Endothelial cell of umbilical vein (primary cell): ENCODE data around the gene TMC1. TPM values are rescaled to one million over a fixed set of nuclear protein-coding genes. Genes with fewer than 3 reads are reported as not detected.

ENCODE experiments used
- BruUV-seq: library from RNA; stranded (reverse); fragments of 400-500 nt; replicated peaks from 2 replicates; lab custom pipeline; 2021; lab: Mats Ljungman, UMichigan
- CTCF ChIA-PET: fragments of 300-600, 350-600 bp; sonication (Branson Sonifier 250); formaldehyde crosslinking; loops from one replicate; lab custom pipeline; 2021; ENCODE audit warnings: antibody characterized with exemption, inconsistent platforms; lab: Charles Lee
- POLR2A ChIA-PET: fragments of 300-600, 350-600 bp; sonication (Branson Sonifier 250); formaldehyde crosslinking; loops from one replicate; lab custom pipeline; 2021; ENCODE audit warnings: antibody characterized with exemption, inconsistent platforms; lab: Charles Lee
- DNase-seq: peaks from one replicate; pipeline ENCODE4 v3.0.0-alpha.2; 2011; ENCODE audit warnings: low read depth, low spot score
- FAIRE-seq: peaks from 2 replicates; lab custom pipeline; 2011; peaks lifted over from hg19 to GRCh38; lab: Jason Lieb, UNC
- H2AFZ ChIP-seq: 2 replicates; pipeline ENCODE4 v1.6.0; 2012; ENCODE audit warnings: low read depth, low read length, control low read depth, inconsistent platforms
- H3K27ac ChIP-seq: 2 replicates; pipeline ENCODE4 v1.5.1; 2011; ENCODE audit warnings: low read depth, mild to moderate bottlenecking, control low read depth, low read length, moderate library complexity; ENCODE audit not compliant: insufficient read depth
- H3K27me3 ChIP-seq, 2 experiments: 2 replicates each; pipeline versions ENCODE4 v1.6.0 to v1.6.1; 2011; ENCODE audit warnings: low read length in 2 of 2, mixed read lengths in 1 of 2; ENCODE audit not compliant: control insufficient read depth in 2 of 2, insufficient read depth in 2 of 2
- H3K36me3 ChIP-seq, 2 experiments: 2 replicates in 1 of 2; 3 replicates in 1 of 2; pipeline ENCODE4 v1.5.1; 2011; ENCODE audit warnings: low read length in 2 of 2, mild to moderate bottlenecking in 1 of 2, moderate library complexity in 1 of 2; ENCODE audit not compliant: control insufficient read depth in 2 of 2, insufficient read depth in 2 of 2; ENCODE audit errors: extremely low read depth in 1 of 2
- H3K4me1 ChIP-seq: 3 replicates; pipeline ENCODE4 v1.5.1; 2011; ENCODE audit warnings: mild to moderate bottlenecking, low read length; ENCODE audit not compliant: control insufficient read depth, insufficient read depth; ENCODE audit errors: extremely low read depth
- H3K4me2 ChIP-seq: 2 replicates; pipeline ENCODE4 v1.6.1; 2011; ENCODE audit warnings: low read length, control low read depth, mixed read lengths; ENCODE audit not compliant: insufficient read depth
- H3K4me3 ChIP-seq, 3 experiments: fragments of 200-600 bp in 1 of 3; sonication (generic), shearing (Covaris generic) in 1 of 3; replicated peaks in 1 of 3; 2 replicates each; pipeline ENCODE4 v1.5.1; 2011 to 2016; ENCODE audit warnings: control low read depth in 3 of 3, low read length in 3 of 3, mild to moderate bottlenecking in 2 of 3, inconsistent platforms in 1 of 3, low read depth in 1 of 3, moderate library complexity in 1 of 3; ENCODE audit not compliant: insufficient read depth in 1 of 3
- H3K79me2 ChIP-seq: 2 replicates; pipeline ENCODE4 v1.6.0; 2012; ENCODE audit warnings: low read length, inconsistent platforms; ENCODE audit not compliant: control insufficient read depth, insufficient read depth
- H3K9ac ChIP-seq: replicated peaks from 2 replicates; pipeline ENCODE3; 2011; ENCODE audit warnings: low read length, control low read depth; ENCODE audit not compliant: insufficient read depth; ENCODE audit errors: extremely low read depth
- H3K9me1 ChIP-seq: replicated peaks from 3 replicates; pipeline ENCODE4 v1.6.0; 2011; ENCODE audit warnings: mild to moderate bottlenecking, low read length; ENCODE audit not compliant: control insufficient read depth, insufficient read depth; ENCODE audit errors: extremely low read depth
- H3K9me3 ChIP-seq: replicated peaks from 2 replicates; pipeline ENCODE4 v1.5.1; 2012; ENCODE audit warnings: low read length, inconsistent platforms; ENCODE audit not compliant: control insufficient read depth, insufficient read depth
- H4K20me1 ChIP-seq: replicated peaks from 2 replicates; pipeline ENCODE3; 2011; ENCODE audit warnings: mild to moderate bottlenecking, low read length; ENCODE audit not compliant: control insufficient read depth, insufficient read depth; ENCODE audit errors: extremely low read depth
- CTCF ChIP-seq, 2 donors: IDR thresholded peaks; 1 replicate in 1 of 2; 2 replicates in 1 of 2; pipeline ENCODE4 v1.5.1; 2011; ENCODE audit warnings: low read length in 2 of 2, mild to moderate bottlenecking in 2 of 2, moderate library complexity in 2 of 2, control low read depth in 1 of 2, inconsistent platforms in 1 of 2, low read depth in 1 of 2; ENCODE audit not compliant: insufficient read depth in 1 of 2; ENCODE audit errors: extremely low read depth in 1 of 2
- EZH2 ChIP-seq: IDR thresholded peaks from 2 replicates; pipeline ENCODE4 v1.6.1; 2012; ENCODE audit warnings: borderline replicate concordance, low read depth, mild to moderate bottlenecking, moderate library complexity, low read length, inconsistent platforms; ENCODE audit not compliant: severe bottlenecking
- FOS ChIP-seq: IDR thresholded peaks from 2 replicates; pipeline ENCODE4 v1.6.1; 2011; ENCODE audit warnings: mild to moderate bottlenecking, low read length, moderate library complexity, borderline replicate concordance; ENCODE audit not compliant: insufficient read depth
- GATA2 ChIP-seq: IDR thresholded peaks from 2 replicates; pipeline ENCODE4 v1.7.0; 2011; ENCODE audit warnings: low read depth, mild to moderate bottlenecking, moderate library complexity, mixed read lengths, low read length; ENCODE audit not compliant: insufficient read length, insufficient read depth
- JUN ChIP-seq: IDR thresholded peaks from 2 replicates; pipeline ENCODE4 v1.6.1; 2011; ENCODE audit warnings: borderline replicate concordance, low read depth; ENCODE audit not compliant: insufficient read length, insufficient read depth
- MYC ChIP-seq: IDR thresholded peaks from one replicate; pipeline ENCODE4 v1.6.1; 2011; ENCODE audit warnings: mild to moderate bottlenecking, low read depth, low read length
- POLR2A ChIP-seq: IDR thresholded peaks from 2 replicates; pipeline ENCODE4 v1.6.1; 2012; ENCODE audit warnings: low read depth, mild to moderate bottlenecking, control low read depth, low read length
- POLR2AphosphoS5 ChIP-seq: IDR thresholded peaks from 2 replicates; pipeline ENCODE4 v1.6.1; 2012; ENCODE audit warnings: low read depth, mild to moderate bottlenecking, control low read depth, low read length, moderate library complexity; ENCODE audit not compliant: insufficient read depth
- dilution Hi-C: fragments of 300-500 bp; cut with MboI; formaldehyde crosslinking; loops from one replicate; pipeline ENCODE4 v1.15.0; 2019; ENCODE audit warnings: low sequenced_read_pairs; ENCODE audit not compliant: extremely low pct_ligation_motif_present
- intact Hi-C: fragments of 100-400 bp; cut with micrococcal nuclease; formaldehyde crosslinking; loops from one replicate; pipeline ENCODE4 v1.10.0; 2022
- polyA plus RNA-seq, 4 experiments: library from polyadenylated mRNA; depleted of rRNA in 3 of 4; stranded (reverse) in 3 of 4; unstranded in 1 of 4; fragments of >200 nt; gene quantifications; 2 replicates each; pipeline versions ENCODE4 v1.2.1 to v1.2.3, GENCODE V29; 2011 to 2012; ENCODE audit warnings: missing spikeins in 1 of 4
- total RNA-seq: library from RNA; stranded (reverse); gene quantifications from 2 replicates; pipeline ENCODE4 v1.2.3, GENCODE V29; 2021
- TF ChIP-seq, protein P1 (sequence below): IDR thresholded peaks from 2 replicates; pipeline ENCODE4 v1.6.1; 2011; ENCODE audit not compliant: insufficient read depth, insufficient read length

Gene TMC1
- total and polyA plus RNA-seq, 2 donors (not counting 3 experiments of a cell fraction or from before 2014, with no cell fraction given): 1.5 TPM; not detected in 1

DNA sequence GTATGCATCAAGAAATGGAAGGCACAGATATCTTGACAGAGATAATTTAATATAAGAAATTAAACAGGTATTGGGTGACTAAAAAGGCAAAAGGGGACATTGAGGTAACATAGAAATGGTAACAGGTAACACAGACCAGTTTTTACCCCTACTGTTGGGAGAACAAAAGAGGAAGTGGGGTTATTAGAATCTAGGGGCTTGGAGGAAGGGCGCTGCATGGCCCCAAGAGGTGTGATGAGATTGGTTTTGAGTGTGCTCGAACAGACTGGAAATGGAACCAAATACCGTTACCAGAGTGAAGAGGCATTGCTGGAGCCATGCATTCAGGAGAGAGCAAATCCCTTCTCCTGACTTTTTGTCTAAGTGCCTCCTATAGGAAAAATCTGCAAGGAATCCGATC, 237.5 kb downstream of the TMC1 start:
- no peak for TF ChIP-seq JUN
- TF ChIP-seq GATA2: no peak
- TF ChIP-seq MYC: no peak
- TF ChIP-seq, protein P1, sequence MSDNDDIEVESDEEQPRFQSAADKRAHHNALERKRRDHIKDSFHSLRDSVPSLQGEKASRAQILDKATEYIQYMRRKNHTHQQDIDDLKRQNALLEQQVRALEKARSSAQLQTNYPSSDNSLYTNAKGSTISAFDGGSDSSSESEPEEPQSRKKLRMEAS: no peak
- TF ChIP-seq FOS: no peak
- TF ChIP-seq CTCF (IDR thresholded peaks at IDR 0.05; ENCODE audit: extremely low read depth in 1 of 2, insufficient read depth in 1 of 2, low read depth in 1 of 2, low read length in 2 of 2): no peak
- TF ChIP-seq POLR2A: no peak
- no peak for TF ChIP-seq EZH2
- no peak for TF ChIP-seq POLR2AphosphoS5
- intact Hi-C loops (no loop called here), dilution Hi-C loops (no loop called here)
- Histone ChIP-seq H3K9ac (no peak overlapping the region), H3K9me3 (no peaks in the 10 kb centered on the region), H3K4me1 (no peaks in the 10 kb centered on the region), H2AFZ (no peak overlapping the region), H3K4me3 (no peak overlapping the region), H3K9me1 (no peaks in the 10 kb centered on the region), H3K79me2 (no peaks in the 10 kb centered on the region), H4K20me1 (no peaks in the 10 kb centered on the region), H3K27me3 (peaks cover 3 to 9% of the 10 kb centered on the region in 2 experiments), H3K36me3 (no peaks in the 10 kb centered on the region), H3K27ac (no peak overlapping the region), H3K4me2 (no peak overlapping the region)
- BruUV-seq: no TSS peak
- DNase-seq (no peak), FAIRE-seq (no peak)
- POLR2A ChIA-PET: no interaction called here
- CTCF ChIA-PET: no interaction called here
